Choroid plexus epithelial cell (primary cell): ENCODE results near the gene CD63.

Experiments
- DNase-seq: peaks from one replicate; pipeline ENCODE4 v3.0.0-alpha.2; 2010; ENCODE audit warnings: low read depth
- H3K4me3 ChIP-seq: 2 replicates; pipeline ENCODE4 v1.5.1; 2011; ENCODE audit warnings: low read depth, mild to moderate bottlenecking, control low read depth, low read length, moderate library complexity
- TF ChIP-seq, protein P1 (sequence below): conservative IDR thresholded peaks from 2 replicates; pipeline ENCODE4 v1.5.1; 2011; ENCODE audit warnings: low read depth, mild to moderate bottlenecking, control low read depth, inconsistent platforms, low read length, moderate library complexity

Gene CD63

DNA sequence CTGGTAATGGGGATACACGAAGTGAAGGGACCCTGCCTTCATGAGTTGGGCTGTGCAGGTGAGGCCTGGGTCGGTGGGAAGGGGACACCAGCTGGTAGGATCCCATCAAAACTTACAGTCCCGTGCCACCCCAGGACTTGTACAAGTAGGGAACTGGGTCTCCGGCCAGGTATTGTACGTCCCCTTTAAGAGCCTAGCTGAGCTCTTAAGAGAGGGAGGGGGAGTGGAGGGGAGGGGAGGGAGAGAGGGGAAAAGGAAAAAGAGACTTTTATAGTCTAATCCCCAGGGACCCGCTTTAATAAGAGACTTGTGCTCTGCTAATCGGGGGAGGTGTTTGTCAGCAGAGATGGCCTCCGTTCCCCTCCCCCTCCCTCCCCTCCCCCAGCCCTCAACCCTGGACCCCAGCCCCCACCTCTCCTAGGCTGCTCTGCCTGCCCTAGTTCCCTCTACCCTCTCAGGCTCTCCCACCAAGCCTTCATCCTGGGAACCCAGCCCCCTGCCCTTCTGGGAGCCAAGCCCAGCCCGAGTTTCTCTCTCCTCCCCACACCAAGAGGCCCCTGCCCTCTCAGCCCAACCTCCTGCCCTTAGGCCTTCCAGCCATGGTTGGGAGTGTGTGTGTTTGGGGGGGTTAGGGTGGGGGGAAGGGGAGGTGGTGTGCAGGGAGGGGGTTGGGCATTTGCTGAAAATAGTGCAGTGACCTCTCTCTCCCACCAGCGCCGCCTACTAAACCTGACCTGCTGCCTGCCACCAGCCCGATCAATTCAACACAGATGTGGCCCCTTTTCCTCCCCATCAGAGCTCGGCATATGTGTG lies 16.8 kb upstream of the CD63 start:
- DNase-seq, result peak; percentile 38
- TF ChIP-seq, protein P1, sequence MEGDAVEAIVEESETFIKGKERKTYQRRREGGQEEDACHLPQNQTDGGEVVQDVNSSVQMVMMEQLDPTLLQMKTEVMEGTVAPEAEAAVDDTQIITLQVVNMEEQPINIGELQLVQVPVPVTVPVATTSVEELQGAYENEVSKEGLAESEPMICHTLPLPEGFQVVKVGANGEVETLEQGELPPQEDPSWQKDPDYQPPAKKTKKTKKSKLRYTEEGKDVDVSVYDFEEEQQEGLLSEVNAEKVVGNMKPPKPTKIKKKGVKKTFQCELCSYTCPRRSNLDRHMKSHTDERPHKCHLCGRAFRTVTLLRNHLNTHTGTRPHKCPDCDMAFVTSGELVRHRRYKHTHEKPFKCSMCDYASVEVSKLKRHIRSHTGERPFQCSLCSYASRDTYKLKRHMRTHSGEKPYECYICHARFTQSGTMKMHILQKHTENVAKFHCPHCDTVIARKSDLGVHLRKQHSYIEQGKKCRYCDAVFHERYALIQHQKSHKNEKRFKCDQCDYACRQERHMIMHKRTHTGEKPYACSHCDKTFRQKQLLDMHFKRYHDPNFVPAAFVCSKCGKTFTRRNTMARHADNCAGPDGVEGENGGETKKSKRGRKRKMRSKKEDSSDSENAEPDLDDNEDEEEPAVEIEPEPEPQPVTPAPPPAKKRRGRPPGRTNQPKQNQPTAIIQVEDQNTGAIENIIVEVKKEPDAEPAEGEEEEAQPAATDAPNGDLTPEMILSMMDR, result no peak
- H3K4me3 ChIP-seq, result peak overlapping the region; percentile 11

DNA sequence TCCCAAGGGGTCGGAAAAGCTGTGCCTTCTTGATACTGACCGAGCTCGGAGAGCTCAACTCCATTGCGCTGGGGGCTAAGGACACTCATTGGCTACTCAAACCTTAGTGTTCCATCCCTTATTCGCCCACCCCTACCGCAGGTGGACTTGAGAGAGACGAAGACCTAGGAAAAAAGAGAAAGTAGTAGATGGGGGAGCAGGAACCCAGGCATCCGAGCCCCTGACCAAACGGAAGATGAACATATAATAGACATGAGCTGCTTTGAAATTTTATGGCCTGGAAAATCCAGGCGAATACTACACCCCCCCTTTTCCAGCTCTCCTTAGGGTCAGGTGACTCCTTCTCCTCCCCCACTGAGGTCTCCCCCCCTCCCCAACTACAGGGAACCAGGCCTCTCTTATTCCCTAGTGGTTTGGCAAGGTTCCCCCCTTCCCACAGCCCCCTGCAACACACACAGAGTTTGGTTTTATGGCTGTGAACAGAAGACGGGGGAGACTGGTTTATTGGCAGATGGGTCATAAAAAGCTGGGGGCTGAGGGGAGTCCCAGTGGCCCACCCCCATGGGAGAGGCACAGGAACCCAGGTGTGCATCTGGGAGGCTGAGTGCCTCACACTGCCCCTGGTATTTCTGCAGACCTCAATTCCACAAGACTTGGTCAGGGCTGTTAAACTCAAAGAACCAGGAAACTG lies 15.7 kb upstream of the CD63 start:
- DNase-seq, result no peak
- TF ChIP-seq, protein P1, result no peak

DNA sequence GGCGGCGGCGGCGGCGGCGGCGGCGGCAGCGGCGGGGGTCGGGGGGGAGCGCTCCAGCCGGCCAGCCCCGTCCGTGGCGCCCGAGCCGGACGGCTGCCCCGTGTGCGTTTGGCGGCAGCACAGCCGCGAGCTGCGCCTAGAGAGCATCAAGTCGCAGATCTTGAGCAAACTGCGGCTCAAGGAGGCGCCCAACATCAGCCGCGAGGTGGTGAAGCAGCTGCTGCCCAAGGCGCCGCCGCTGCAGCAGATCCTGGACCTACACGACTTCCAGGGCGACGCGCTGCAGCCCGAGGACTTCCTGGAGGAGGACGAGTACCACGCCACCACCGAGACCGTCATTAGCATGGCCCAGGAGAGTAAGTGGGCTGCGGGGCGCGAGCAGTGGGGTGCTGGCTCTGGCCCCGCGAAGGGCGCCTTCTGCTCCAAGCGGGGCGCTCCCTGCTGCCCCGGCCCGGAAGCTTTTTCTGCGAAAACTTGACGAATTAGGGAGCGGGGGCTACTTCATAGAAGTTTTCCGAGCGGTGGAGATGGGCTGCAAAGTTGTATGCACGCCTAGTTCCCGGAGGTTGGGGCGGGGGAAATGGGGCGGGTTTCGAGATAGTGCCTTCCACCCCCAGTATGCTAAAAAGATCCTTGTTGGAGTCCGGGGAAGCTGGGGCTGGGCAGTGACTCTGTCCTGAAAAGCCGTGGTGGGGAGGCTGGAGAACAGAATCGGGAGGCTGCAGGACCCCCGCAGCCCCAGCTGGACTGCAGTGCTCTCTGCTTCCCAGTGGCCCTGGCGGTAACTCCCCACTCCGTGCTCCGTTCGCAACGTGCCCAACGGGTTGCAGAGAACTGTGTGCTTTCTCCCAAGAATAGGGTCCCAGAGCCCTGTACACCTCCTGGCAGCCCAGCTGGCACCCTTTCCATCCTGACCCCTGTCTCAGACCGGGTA lies 14.9 kb upstream of the CD63 start:
- DNase-seq, result peak; percentile 75
- TF ChIP-seq, protein P1, result peak; percentile 30
- H3K4me3 ChIP-seq, result peak overlapping the region; percentile 70

More for the DNA sequence above, 15.7 kb upstream of the CD63 start:
- peak overlapping the region; percentile 70 for H3K4me3 ChIP-seq

DNA sequence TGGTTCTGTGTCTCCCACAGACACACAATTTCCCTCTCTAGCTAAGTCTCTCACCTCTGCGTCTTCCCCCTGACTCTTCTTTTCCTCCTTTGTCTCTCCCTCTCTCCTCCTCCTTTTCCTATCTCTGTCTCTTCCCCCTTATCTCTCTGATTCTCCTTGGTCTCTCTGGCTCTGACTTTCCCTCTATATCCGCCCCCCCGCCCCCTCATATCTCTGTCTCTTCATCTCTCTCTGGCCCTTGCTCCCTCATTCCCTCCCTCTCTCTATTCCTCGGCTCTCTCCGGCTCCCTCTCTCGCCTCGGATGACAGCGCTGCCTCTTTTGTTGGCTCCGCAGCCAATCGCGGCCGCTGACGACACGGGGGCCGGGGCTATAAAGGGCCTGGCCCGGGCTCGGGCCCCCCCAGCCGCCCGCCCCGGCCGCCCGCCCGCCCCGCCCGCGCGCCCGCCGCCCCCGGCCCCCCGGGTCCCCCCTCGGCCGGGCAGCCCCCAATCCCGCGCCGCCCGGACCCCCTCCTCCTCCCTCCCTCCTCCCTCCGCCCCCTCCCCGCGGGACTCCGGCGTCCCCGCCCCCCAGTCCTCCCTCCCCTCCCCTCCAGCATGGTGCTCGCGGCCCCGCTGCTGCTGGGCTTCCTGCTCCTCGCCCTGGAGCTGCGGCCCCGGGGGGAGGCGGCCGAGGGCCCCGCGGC lies 14.1 kb upstream of the CD63 start, which contains the start of gene GDF11:
Gene GDF11, plus strand, starts transcription at position 404 of the 687 bp plus-strand sequence. Its CDS starts 195 bp downstream, at position 599.
- peak; percentile 71 for DNase-seq
- TF ChIP-seq, protein P1, result no peak
- H3K4me3 ChIP-seq, result peak within 1 kb of the TSS; percentile 70

DNA sequence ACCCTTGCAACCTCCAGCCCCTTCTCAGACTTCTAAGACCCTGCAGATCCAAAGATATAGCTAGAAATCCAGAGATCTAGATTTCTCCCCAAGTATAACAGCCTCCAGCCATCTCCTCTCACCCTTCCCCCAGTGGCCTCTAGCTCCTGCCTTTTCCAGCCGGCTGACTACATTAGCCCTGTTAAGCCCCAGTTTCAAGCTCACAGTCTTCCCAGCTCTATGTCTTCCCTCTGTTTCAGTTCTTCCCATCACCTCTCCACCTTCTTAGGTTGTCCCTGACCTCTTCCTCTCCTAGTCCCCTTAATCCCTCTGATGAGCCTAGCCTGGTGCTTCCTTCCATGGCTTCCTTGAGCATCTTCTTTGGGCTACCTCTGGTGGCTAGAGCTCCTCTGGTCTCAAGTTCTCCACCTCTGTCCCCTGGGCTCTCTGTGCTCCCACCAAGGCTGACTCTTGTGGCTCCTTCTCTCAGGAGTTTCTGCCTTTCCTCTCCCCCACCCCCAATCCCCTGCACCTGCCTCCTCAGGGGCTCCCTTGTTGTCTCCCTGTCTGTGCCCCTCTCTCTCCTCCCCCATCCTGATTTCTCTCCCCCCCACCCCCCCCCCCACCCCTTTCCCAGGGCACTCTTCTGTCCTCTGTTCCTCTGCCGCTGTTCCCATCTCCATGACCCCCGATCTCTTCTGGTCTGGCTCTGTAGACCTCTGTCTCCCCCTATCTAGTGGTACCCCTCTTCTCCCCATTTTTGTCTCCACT lies 13.3 kb upstream of the CD63 start:
- TF ChIP-seq, protein P1, result no peak
- H3K4me3 ChIP-seq, result no peak overlapping the region
- DNase-seq, result no peak

DNA sequence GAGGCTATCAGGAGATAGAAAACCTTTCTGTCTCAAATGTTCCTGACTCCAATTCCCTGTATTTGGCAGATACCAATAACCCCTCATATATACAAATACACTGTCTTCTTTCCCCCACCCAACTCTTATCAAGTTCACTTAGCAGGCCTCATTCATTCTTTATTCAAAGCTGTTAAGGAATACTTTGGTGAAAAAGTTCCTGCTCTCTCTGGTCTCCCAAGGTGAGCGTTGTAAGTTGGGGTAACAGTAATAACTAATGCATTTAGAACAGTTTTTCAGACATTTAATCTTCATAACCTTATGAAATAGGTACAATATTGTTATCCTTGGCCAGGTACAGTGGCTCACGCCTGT lies 10.2 kb upstream of the CD63 start:
- no peak for DNase-seq
- TF ChIP-seq, protein P1, result no peak
- H3K4me3 ChIP-seq, result no peak overlapping the region
